ENCODE data around the gene F13B.
"Not testable (repeated sequence)": the region's sequence is repeated elsewhere in the genome, so short reads cannot be mapped to it uniquely, and the experiment has no call there.

Gene F13B

DNA sequence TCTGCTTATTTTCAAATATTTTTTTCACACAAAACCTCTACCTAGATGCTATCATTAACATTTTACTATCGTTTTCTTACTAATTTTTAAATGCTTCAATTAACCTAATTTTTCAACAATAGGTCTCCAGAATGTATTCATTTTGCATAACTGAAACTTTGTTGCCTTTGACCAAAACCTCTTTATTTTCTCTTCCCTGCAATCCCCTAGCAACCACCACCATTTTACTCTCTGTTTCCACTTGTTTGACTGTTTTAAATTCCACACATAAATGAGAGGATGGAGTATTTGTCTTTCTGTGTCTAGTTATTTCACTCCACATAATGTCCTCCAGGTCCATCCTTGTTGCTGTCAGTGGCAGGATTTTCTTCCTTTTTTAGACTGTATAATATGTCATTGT lies 9.5 kb upstream of the F13B start:
- Mint-ChIP-seq H3K27me3 (ENCODE audit: low read depth) (peaks cover 17% of the 10 kb centered on the region), H3K9me3 (peaks cover 8% of the 10 kb centered on the region), H3K4me1 (ENCODE audit: low read depth) (no peaks in the 10 kb centered on the region), H3K27ac (no peak overlapping the region), H3K4me3 (no peak overlapping the region), H3K36me3 (ENCODE audit: low read depth) (peaks cover 12% of the 10 kb centered on the region)

DNA sequence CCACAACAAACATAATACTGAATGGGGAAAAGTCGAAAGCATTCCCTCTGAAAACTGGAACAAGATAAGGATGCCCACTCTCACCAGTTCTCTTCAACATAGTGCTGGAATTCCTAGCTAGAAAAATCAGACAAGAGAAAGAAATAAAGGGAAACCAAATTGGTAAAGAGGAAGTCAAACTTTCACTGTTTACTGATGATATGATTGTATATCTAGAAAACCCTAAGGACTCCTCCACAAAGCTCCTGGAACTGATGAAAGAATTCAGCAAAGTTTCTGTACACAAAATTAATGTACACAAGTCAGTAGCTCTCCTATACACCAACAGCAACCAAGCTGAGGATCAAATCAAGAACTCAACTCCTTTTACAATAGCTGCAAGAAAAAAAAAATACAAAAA lies 6.9 kb upstream of the F13B start:
- Mint-ChIP-seq H3K27ac (no peak overlapping the region), H3K9me3 (no peaks in the 10 kb centered on the region), H3K27me3 (ENCODE audit: low read depth) (peaks cover 17% of the 10 kb centered on the region), H3K4me1 (ENCODE audit: low read depth) (no peaks in the 10 kb centered on the region), H3K4me3 (no peak overlapping the region), H3K36me3 (ENCODE audit: low read depth) (no peaks in the 10 kb centered on the region)

DNA sequence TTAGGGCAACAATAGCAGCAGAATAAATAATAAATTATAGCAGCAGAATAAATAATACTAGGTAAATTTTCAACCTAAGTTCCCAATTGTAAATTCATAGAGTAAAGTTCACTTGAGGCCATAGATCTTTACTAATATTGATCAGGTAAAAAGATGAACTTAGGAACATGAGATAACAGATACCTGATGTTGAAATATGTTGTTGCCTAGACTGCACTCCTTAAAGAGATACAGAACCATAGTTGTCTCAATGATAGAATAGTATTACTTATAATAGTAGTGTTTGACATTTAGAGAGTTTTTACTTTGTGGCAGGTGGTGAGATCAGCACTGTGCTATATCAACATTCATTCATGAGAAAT lies 378 bp upstream of the F13B start:
- Mint-ChIP-seq H3K36me3 (ENCODE audit: low read depth) (no peaks in the 10 kb centered on the region), H3K4me1 (ENCODE audit: low read depth) (no peaks in the 10 kb centered on the region), H3K27me3 (ENCODE audit: low read depth) (no peaks in the 10 kb centered on the region), H3K9me3 (no peaks in the 10 kb centered on the region), H3K4me3 (no peak overlapping the region), H3K27ac (no peak overlapping the region)

DNA sequence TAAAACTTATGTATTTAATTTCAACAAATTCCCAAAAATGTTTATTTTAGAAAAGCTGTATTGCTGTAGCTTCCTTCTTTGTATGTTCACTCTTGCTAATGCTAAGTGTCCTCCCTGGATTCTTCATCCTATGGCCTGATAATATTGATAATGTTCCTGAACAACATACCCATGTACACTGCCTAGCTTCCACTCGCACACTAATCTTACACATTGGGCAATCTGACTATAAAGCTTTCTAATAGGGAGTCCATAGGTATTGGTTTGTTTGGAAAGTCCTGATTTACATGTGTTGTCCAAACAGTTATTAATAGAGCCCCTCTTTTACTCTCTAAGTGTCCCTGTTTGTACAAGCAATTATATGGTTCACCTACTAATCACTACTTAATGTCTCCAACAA lies 783 bp downstream of the F13B start:
- Mint-ChIP-seq H3K4me3 (no peak overlapping the region), H3K27me3 (ENCODE audit: low read depth) (no peaks in the 10 kb centered on the region), H3K27ac (no peak overlapping the region), H3K36me3 (ENCODE audit: low read depth) (no peaks in the 10 kb centered on the region), H3K9me3 (no peaks in the 10 kb centered on the region), H3K4me1 (ENCODE audit: low read depth) (peaks cover 2% of the 10 kb centered on the region)

DNA sequence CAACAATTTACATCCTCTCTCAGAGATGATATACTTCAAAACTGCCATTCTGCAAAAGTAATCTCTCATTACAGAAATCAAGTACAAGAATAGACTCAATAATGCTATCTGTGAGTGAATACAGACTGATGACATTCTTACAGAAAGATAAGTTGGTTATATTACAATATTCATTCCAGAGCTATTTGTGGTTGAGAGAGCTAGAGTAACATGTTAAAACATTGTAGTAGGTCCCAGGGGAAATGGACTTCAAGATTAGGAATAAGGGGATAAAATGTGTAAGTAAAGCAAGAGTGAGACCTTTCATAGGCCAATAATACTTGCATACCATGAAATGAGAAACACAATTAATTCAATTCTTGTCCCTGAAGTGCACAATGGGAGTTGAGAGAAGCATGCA lies 1.5 kb downstream of the F13B start:
- no peak overlapping the region for H3K27ac Mint-ChIP-seq
- H3K4me1 Mint-ChIP-seq (ENCODE audit: low read depth): peaks cover 2% of the 10 kb centered on the region
- H3K27me3 Mint-ChIP-seq (ENCODE audit: low read depth): no peaks in the 10 kb centered on the region
- no peak overlapping the region for H3K4me3 Mint-ChIP-seq
- no peaks in the 10 kb centered on the region for H3K9me3 Mint-ChIP-seq
- H3K36me3 Mint-ChIP-seq (ENCODE audit: low read depth): no peaks in the 10 kb centered on the region

DNA sequence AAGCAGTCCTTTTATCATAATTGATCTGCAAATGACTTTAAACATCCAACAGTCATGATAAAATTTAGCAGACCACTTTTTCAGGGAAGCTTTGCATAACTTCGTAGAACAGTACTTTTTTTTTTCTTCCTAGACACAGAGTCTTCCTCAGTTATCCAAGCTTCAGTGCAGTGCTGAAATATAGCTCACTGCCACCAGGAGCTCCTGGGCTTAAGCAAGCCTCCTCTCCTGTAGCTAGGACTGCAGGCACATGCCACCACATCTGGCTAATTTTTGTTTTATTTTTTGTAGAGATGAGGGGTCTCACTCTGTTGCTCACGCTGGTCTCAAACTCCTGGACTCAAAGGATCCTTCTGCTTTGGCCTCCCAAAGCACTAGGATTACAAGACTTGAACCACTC lies 3.8 kb downstream of the F13B start:
- no peak overlapping the region for H3K4me3 Mint-ChIP-seq
- peaks cover 2% of the 10 kb centered on the region for H3K4me1 Mint-ChIP-seq (ENCODE audit: low read depth)
- no peaks in the 10 kb centered on the region for H3K36me3 Mint-ChIP-seq (ENCODE audit: low read depth)
- no peak overlapping the region for H3K27ac Mint-ChIP-seq
- H3K9me3 Mint-ChIP-seq: no peaks in the 10 kb centered on the region
- peaks cover 3% of the 10 kb centered on the region for H3K27me3 Mint-ChIP-seq (ENCODE audit: low read depth)

DNA sequence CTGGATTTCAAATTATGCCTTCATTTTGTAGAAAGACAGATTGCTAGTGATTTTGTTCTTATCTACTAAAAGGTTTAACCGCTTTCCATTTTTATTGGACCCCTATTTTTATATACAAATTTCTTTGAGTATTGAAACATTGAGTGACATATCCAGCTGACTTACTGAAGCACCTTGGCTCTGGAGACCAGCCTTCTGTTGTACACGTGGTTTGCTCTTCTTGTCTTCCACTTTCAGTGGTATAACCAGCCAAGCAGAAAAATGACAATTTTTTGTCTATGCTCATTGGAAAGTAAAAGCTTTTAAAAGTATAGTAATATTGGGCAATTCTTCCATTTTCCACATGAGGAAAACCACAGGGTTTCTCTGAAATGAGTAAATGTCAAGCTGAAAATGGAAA lies 4.4 kb downstream of the F13B start:
- H3K4me1 Mint-ChIP-seq (ENCODE audit: low read depth): peaks cover 2% of the 10 kb centered on the region
- no peak overlapping the region for H3K4me3 Mint-ChIP-seq
- no peak overlapping the region for H3K27ac Mint-ChIP-seq
- H3K27me3 Mint-ChIP-seq (ENCODE audit: low read depth): peaks cover 6% of the 10 kb centered on the region
- H3K36me3 Mint-ChIP-seq (ENCODE audit: low read depth): no peaks in the 10 kb centered on the region
- H3K9me3 Mint-ChIP-seq: no peaks in the 10 kb centered on the region

DNA sequence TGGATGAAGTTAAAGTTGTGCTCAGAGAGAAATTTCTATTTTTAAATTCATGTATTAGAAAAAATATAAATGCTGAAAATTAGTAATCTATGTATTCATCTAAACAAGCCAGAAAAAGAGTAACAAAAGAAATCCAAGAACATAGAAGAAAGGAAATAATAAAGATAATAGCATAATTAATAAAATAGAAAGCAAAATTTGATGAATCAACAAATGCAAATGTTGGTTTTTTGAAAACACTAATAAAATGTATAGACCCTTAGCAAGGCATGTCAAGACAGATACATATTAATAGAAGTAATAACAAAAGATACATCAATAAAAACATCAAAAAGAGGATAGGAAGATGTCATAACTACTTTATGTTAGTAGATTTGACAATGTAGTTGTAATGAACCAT lies 18.0 kb downstream of the F13B start:
- Mint-ChIP-seq H3K27me3 (ENCODE audit: low read depth) (peaks cover 12% of the 10 kb centered on the region), H3K27ac (no peak overlapping the region), H3K4me1 (ENCODE audit: low read depth) (no peaks in the 10 kb centered on the region), H3K36me3 (ENCODE audit: low read depth) (no peaks in the 10 kb centered on the region), H3K9me3 (no peaks in the 10 kb centered on the region), H3K4me3 (no peak overlapping the region)

DNA sequence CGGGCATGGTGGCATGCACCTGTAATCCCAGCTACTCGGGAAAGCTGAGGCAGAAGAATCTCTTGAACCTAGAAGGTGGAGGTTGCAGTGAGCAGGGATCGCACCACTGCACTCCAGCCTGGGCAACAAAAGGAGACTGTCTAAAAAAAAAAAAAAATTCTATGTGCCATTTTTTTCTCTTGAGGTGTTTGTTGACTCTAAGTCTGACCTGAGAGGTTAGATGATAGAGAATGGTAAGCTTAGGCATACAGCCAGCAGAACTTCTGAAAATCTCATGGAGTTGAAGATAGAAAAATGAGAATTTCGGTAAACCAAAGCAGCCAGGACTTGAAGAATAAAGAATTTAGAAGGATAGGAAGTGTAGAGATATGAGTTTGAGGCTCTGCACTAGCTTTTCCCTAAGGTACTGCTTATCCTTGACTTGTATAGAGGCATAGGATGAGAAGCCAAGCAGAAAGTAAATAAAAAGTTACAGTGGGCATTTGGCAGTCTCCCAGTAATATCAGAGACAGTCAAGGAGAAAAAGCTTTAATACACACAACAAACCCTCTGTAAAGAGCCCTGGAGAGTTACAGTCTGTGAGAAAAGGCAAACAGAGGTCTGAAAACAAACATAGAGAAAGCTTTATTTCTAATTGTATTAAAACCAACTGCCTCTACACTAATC lies 24.3 kb downstream of the F13B start:
- no peaks in the 10 kb centered on the region for H3K36me3 Mint-ChIP-seq (ENCODE audit: low read depth)
- H3K4me3 Mint-ChIP-seq: no peak overlapping the region
- H3K9me3 Mint-ChIP-seq: no peaks in the 10 kb centered on the region
- peaks cover 10% of the 10 kb centered on the region for H3K27me3 Mint-ChIP-seq (ENCODE audit: low read depth)
- H3K4me1 Mint-ChIP-seq (ENCODE audit: low read depth): peaks cover 3% of the 10 kb centered on the region
- H3K27ac Mint-ChIP-seq: no peak overlapping the region

DNA sequence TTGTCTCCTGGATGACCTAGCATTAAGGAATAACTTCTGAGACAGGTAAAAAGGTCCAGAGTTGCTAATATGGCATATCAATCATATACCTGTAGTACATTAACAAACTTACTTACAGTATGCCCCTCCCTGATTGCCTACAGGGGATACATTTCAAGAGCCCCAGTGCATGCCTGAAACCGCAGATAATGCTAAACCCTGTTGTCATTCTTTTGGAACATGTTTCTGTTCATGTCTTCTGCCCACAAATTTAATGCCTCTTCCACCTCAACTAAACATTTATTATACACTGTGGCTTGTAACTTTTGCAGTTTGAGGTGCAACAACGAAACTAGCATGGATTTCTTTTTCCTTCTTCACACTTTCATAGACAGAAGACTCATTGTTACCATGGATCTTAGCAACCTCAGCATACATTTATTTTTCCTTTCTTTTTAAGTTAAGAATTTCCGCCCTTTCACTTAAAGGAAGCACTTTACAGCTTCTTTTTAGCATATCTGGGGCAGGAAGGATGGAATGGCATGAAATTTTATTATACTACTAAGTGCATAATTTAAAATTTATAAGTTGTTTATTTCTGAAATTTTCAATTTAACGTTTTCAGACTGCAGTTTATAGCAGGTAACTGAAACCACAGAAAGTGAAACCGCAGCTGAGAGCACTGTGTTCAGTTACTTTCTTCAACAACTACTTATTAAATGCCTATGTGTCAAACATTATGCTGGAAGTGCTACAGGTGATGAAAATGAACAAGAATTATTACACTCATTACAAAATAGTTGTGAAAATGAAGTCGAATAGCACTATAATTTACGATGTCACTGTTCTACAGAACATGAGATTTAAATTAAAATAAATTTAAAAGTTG lies 25.3 kb downstream of the F13B start:
- no peaks in the 10 kb centered on the region for H3K9me3 Mint-ChIP-seq
- H3K27ac Mint-ChIP-seq: no peak overlapping the region
- no peaks in the 10 kb centered on the region for H3K36me3 Mint-ChIP-seq (ENCODE audit: low read depth)
- H3K4me3 Mint-ChIP-seq: no peak overlapping the region
- H3K4me1 Mint-ChIP-seq (ENCODE audit: low read depth): peaks cover 3% of the 10 kb centered on the region
- H3K27me3 Mint-ChIP-seq (ENCODE audit: low read depth): peaks cover 10% of the 10 kb centered on the region

DNA sequence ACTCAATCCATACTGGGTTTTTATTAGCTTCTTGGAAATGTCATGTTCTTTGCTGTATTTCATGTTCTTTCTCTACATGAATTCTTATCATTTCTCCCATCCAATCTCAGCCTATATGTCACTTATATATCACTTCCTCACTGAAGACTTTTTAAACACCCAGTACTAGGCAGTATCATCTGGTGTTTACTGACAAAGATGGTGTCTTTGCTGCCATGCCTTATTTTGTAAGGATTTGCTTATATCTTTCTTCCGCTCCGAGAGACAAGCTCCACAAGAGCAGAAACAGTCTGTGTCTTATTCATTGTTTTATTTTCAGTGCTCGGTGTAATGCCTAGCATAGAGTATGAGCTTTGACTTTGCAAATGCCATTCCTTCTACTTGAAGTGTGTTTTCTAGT lies 30.2 kb downstream of the F13B start:
- Mint-ChIP-seq H3K9me3 (no peaks in the 10 kb centered on the region), H3K27ac (no peak overlapping the region), H3K36me3 (ENCODE audit: low read depth) (no peaks in the 10 kb centered on the region), H3K27me3 (ENCODE audit: low read depth) (peaks cover 7% of the 10 kb centered on the region), H3K4me3 (no peak overlapping the region), H3K4me1 (ENCODE audit: low read depth) (no peaks in the 10 kb centered on the region)

DNA sequence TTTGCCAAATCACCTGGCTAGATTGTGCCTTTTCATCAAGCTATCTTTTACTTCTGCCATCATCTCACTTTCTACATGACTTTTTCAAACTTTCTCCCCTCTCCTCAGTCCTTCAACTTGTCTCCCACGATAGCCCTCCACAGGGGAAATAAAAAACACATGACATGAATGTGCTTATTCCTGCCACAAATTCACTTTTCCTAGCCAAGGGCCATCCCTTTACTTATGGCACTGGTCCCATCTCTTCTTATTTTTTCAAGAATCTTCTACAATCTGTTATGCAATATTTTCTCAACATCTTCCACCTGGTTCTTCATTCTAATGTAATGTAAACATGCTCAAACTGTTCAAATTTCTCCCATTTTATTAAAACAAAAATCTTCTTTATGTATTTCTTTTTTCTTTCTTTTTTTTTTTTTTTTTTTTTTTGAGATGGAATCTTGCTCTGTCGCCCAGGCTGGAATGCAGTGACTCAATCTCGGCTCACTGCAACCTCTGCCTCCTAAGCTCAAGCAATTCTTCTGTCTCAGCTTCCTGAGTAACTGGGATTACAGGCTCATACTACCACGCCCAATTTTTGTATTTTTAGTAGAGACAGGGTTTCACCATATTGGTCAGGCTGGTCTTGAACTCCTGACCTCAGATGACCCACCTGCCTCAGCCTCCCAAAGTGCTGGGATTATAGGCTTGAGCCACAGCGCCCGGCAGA lies 32.3 kb downstream of the F13B start:
- H3K4me1 Mint-ChIP-seq (ENCODE audit: low read depth); H3K9me3 Mint-ChIP-seq: not testable (repeated sequence)

DNA sequence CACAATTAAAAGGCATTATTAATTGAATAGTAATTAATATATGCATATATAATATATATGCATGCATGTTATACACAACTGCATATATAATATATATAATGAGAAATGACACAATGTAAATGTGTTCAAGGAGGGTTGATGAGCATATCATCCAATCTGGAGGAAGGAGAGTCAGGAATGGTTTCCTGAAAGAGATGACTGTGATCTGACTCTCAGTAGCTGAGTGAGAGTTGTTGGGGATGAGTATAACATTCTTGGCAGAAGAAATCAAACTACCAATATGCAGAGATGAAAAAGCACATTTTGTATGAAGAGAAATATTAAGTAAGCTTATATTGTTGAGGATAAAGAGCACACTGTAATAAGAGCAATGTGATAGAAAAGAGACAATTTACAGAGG lies 37.3 kb downstream of the F13B start:
- Mint-ChIP-seq H3K4me1 (ENCODE audit: low read depth) (no peaks in the 10 kb centered on the region), H3K4me3 (no peak overlapping the region), H3K9me3 (no peaks in the 10 kb centered on the region), H3K27ac (no peak overlapping the region), H3K27me3 (ENCODE audit: low read depth) (no peaks in the 10 kb centered on the region), H3K36me3 (ENCODE audit: low read depth) (no peaks in the 10 kb centered on the region)

More for the DNA sequence above, 32.3 kb downstream of the F13B start:
- H3K4me3 Mint-ChIP-seq; H3K27me3 Mint-ChIP-seq (ENCODE audit: low read depth); H3K36me3 Mint-ChIP-seq (ENCODE audit: low read depth); H3K27ac Mint-ChIP-seq: not testable (repeated sequence)

DNA sequence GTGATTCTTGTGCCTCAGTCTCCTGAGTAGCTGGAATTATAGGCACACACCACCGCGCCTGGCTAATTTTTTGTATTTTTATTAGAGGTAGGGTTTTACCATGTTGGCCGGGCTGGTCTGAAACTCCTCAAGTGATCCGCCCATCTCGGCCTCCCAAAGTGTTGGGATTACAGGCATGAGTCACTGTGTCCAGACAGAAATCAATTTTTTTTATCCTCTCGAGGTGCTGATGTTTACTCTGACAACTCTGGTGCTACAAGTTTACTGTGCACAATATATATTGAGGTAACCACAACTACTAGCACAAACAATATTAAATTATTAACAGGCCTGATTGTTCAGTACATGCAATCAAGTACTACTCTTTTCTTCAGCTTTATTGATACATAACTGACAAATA lies 39.7 kb downstream of the F13B start:
- no peaks in the 10 kb centered on the region for H3K27me3 Mint-ChIP-seq (ENCODE audit: low read depth)
- H3K36me3 Mint-ChIP-seq (ENCODE audit: low read depth): no peaks in the 10 kb centered on the region
- H3K9me3 Mint-ChIP-seq: no peaks in the 10 kb centered on the region
- H3K4me1 Mint-ChIP-seq (ENCODE audit: low read depth): no peaks in the 10 kb centered on the region
- no peak overlapping the region for H3K27ac Mint-ChIP-seq
- no peak overlapping the region for H3K4me3 Mint-ChIP-seq

DNA sequence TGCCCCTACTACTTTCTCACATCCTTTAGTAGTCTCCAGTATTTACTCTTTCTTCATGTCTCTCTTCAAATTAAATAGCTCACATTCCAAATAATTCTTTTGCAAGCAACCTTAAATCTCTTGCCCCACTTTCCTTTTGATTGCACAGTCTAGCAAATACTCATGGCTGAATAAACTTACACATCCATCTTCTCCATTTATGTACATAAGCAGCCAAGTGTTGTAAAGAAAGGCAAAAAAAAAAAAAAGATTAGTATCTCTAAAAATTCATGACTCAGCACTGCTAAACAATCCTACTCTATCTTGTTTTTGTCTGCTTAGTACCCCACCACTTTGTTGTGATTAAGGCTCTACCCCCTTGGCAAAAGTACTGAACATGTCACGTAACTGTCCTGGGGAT lies 42.6 kb downstream of the F13B start:
- Mint-ChIP-seq H3K27ac (no peak overlapping the region), H3K9me3 (no peaks in the 10 kb centered on the region), H3K36me3 (ENCODE audit: low read depth) (no peaks in the 10 kb centered on the region), H3K4me1 (ENCODE audit: low read depth) (no peaks in the 10 kb centered on the region), H3K4me3 (no peak overlapping the region), H3K27me3 (ENCODE audit: low read depth) (no peaks in the 10 kb centered on the region)

Data from T-helper 1 cell treated with Interleukin-12 subunit alpha and Interleukin-12 subunit beta and Interleukin-4 antibody, amounts not matched to agents 30 μg/mL and 1 μg/mL, for 36 hours (primary cell).